ENCODE data around the gene PSTPIP2.
"Not testable (repeated sequence)": the region's sequence is repeated elsewhere in the genome, so short reads cannot be mapped to it uniquely, and the experiment has no call there.

Gene PSTPIP2

DNA sequence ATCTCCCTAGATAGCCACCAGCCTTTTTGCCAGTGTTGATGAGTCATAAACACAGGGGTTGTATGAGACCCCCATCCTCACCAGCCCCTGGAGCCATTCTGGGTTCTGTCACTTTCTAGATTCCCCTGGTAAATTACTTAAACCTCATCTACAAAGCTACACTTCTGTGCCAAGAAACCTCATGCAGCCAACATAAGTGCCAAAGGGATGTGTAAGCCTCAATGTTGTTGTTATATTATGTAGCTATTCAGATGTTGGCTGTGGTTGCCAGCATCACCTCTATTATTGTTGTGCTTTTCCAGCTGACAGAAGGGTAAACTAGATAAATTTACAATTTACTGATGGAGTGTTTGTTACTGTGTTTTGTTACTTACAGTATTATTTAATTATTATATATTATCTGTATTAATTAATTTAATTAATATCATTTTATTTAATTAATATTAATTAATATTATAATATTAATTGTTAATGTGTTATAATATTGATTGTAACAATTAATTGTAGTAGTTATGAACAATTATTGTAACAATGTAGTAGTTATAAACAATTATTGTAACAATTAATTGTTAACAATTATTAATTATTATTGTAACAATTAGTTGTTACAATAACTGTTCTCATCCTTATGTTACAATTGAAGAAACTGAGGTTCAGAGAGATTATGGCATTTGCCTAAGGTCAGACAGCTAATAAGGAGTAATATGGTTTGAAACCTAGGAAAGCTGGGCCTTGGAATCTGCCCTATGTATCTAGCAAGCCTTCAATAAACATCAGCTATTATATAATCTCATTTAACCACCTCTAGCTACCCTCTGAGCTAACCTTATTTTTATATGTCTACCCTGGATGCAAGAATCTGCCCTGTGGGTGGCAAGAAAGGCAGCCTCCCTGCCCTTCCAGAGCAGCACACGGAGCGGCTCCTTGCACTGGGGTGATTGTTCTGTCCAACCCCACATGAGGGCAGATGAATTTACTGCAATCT, 36.1 kb downstream of the PSTPIP2 start:
- DNase-seq: no peak

DNA sequence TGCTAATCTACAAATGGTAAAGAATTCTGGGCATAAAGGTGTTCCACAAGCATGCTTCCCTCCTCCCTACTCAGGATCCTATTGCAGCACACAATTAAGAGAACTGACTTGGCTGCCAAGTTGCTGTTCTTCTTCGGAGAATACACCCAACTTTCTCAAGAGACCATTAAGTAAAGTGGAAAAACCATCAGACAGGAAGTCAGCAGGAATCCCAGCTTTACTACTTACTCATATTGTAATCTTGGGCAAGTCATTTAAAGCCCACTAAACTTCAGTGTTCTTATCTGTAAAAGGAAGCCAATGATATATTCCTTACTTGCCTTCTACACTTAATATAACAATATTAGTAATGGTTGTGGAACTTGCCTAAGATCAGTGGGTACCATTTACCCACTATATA, 37.8 kb downstream of the PSTPIP2 start:
- no peak for DNase-seq

DNA sequence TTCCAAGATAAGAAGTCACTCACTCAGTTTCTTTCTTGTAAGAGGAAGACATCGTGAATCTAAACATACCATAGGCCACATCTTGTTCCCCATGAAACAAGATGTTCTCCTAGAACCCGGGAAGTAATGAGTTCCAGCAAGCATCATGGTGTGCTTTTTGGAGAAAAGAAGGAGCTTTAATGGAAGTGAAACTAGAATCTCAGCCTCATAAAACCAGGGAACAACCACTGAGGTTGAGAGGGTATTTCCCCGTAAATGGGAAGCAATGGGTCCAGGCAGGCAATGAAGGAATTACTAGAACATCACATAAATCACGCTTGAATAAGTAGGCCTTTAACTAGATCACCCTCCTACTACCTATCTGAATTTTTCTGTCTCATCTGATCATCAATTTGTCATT, 40.3 kb downstream of the PSTPIP2 start:
- no peak for DNase-seq

DNA sequence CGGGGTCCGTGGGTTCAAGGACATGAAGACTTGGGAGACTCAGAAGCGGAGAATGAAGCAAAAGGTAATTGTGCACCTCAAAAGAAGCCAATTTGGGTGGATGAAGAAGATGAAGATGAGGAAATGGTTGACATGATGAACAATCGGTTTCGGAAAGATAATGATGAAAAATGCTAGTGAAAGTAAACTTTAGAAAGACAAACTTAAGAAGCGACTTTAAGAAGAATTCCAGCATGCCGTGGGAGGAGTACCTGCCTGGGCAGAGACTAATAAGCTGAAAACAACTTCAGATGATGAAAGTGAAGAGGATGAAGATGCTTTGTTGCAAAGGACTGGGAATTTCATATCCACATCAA, 43.5 kb downstream of the PSTPIP2 start:
- DNase-seq: no peak

DNA sequence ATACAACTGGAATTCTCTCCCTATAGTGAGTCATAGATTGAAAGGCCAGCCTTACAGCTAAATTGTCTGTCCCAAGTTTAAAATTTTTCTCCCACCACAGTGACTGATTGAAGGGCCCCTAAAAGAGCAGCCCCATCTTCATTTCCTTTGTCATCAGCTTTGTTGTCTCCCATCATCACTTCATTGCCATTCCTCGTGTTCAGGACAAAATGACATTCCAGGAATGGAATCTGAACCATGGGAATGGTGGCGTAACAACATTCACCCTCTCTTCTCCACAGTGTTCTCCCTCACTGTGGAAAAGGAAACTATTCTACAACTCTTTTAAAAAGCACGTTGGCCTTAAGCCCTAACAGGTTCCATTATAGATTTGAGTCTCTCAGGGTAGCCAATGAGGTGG, 52.1 kb downstream of the PSTPIP2 start:
- no peak for DNase-seq

DNA sequence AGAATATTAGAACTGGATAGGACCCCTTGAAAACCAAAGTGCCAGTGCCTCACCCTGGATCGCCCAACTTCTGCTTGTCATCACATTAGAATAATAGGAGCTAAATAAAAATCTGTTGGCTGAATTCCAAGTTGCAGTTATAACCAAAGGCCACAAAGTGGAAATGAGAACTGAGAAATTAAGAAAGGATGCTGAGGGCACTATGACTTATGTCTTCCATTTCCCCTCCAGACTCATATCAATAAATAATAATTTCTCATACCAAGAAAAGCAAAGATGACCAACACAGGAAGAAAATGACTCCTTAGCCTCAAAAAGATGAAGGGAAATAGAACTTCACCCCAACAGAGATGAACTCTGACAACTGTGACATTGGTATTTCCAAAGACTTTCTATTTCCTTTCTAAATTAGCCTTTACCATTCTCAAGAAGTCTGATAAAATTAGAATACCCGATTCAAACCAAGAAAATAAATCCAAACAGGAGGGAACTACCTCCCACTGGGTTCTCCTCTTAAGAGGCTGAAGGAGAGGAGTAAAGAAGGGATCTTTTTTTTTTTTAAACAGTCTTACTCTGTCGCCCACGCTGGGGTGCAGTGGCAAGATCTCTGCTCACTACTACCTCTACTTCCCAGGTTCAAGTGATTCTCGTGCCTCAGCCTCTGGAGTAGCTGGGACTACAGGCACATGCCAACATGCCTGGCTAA, 58.4 kb downstream of the PSTPIP2 start:
- peak; percentile 69 for DNase-seq

DNA sequence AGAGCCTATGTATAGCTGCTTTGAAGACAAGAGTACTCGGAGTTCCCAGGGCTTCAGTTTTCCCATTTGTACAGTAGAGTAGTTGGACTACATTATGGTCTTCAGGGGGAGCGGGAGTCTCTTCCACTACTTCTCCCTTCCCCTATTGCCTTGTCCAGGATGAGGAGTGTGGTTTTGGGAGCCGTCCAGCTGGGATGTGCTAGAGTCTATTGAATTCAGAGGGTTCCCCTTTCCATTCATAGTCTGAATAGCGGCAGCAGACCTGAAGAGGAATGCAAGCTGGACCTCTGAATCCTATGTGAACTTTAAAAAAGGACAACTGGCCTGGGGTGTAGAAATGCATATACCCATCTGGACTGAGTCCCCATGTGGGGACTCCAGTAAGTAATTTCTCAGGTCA, 61.4 kb downstream of the PSTPIP2 start:
- DNase-seq: no peak

DNA sequence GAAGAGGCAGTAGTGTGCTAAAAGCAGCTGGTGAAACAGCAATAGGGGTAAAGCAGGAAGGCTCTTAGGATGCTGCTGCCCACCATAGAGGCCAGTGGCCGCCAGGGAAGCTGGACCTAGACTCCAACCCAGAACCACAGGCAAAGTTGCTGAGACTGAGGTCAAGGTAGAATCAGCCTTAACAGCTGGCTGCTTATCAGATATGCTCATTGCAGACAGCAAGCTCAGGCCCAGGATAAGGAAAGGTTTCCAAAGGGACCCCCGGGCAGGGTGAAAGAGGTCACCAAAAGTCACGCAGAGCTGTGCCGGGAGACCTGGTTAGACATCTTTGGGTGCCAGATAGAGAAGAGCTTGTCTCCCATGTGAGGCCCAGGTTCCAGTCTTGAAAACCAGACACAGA, 62.0 kb downstream of the PSTPIP2 start:
- DNase-seq: no peak

DNA sequence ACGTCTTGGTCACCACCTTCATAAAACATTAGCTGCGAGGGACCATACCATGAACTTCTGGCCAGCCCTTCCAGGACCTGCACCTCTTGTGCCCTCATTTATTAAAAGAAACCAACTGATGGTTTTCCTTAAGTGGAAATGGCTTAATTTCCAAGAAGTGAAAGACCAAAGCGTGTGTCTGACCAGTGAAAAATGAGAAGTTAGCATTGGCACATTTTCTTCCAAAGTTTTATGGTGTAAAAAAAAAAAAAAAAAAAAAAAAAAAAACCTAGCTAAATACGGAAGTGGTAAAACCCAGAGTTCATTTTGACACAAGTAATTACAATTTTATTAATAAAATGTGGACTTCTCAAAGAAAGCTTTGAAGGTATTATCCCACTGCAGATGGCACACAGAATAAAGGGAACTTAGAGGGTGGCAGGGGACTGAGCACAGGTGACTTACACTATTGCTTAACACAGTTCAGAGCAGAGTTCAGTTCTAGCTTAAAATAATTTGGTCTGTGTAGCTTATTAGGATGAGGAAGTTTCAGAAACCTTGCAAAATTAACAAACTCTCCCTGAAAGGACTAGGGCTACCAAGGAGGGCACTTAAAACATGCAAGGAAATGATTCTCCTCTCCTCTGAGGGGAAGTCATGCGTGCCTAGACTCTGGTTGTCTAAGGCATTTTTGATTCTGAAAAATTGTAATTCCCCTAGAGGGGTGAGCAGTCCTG, 62.8 kb downstream of the PSTPIP2 start:
- DNase-seq: peak; percentile 63

DNA sequence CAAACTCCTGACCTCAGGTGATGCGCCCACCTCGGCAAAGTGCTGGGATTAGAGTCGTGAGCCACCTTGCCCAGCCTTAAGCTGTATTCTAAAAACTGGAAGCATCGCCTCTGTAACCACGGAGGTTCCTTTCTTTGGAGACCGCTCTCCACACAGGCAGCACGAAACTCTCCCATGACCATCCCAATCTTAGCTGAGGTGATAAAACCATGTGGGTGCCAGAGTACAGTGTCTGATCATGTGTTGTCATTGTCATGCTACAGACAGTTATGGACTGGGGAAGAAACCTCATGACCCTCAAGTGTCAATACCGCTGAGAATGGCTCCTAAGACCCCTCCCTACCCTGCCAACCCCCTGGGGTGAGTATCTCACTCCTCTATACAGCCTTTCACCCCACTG, 63.5 kb downstream of the PSTPIP2 start:
- no peak for DNase-seq

DNA sequence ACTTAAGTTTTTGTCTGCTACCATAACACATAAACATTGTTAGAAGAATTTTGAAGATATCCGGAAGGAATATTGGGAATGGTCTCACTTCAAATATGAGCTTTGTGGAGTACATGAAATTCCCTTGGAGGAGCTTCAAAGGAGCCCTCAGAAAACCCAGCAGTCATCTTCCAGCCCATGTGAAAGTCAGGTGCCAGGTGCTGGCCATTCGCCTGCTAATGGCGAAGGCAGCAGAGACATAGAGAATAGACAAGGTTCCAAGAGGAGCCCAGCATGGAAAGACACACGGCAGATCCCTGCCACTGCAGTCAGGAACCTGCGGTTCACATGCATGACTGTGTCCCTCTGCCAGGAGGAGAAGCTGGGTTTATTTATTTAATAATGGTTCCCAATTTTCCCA, 64.9 kb downstream of the PSTPIP2 start:
- no peak for DNase-seq

DNA sequence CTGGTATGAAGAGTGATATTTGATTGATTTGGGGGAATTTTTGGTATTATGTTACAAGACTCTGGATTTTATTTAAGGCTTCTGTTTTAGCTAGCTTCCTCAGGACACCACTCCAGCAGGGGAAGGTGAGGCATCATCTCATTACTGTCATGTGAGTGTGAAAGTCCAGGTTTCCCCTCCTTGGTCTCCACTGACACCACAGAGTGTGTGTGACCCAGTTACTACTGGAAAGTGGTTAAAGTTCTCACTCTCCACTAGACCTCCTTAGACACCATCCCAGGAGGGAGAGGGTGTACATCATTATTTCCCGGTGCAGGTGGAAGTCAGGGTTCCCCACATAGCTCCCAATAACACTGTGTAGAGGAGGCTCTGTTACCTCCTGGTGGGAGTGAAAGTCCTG, 69.1 kb downstream of the PSTPIP2 start:
- no peak for DNase-seq

DNA sequence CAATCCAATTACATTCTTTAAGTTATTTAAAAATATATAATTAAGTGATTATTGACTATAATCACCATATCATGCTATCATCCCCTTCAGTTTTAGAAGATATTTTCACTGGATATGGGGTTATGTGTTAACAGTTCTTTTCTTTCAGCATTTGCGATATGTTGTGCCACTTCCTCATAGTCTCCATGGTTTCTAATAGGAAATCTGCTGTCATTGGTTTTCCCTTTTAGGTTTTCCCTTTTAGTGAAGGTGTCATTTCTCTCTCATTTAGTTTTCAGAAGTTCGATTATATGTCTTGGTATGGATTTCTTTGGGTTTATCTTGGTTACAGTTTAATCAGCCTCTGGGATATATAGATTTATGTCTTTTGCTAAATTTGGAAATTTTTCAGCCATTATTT, 70.2 kb downstream of the PSTPIP2 start:
- peak; percentile 26 for DNase-seq

DNA sequence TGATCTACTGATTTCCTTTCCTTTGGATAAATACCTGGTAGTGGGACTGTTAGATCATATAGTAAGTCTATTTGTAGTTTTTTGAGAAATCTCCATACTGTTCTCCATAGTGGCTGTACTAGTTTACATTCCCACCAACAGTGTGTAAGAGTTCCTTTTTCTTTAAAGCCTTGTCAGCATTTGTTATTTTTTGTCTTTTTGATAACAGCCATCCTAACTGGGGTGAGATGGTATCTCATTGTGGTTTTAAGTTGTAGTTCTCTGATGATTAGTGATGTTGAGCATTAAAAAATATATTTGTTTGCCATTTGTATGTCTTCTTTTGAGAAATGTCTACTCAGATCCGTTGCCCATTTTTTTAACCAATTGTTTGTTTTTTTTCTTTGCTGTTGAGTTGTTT, 71.0 kb downstream of the PSTPIP2 start:
- peak; percentile 35 for DNase-seq

DNA sequence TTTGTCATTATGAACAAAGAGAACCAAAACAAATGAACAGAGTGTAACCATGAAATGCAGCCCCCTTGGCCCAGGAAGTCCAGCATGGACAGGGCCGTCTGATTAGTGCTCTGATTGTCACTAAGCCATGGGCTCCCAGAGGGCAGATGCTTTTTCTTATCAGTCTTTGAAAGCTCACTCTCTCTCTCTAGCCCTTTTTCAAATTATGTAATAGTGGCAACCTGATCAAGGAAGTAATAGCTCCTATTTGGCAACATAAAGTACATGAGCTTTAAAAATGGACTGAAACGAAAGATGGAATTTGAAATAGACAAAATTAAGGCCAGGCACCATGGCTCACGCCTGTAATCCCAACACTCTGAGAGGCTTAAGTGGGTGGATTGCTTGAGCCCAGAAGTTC, 72.5 kb downstream of the PSTPIP2 start:
- DNase-seq: peak; percentile 65

DNA sequence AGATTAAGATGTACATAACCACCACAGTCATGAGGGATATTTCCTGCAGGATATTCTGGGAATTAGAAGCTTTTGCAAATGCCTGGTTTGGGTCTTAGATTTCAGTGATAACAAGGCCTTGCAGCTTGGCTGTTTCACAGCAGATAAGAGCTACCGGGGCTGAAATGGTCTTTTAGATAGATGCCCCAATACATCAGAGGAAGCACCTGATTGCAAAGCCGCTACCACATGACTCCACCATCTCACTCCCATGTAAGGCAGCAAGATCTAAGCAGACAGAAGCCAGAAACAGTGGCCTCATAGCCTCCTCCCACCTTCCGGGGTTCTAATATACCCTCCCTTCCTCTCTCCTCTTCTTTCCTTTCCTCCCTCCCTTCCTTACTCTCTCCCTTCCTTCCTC, 73.8 kb downstream of the PSTPIP2 start:
- DNase-seq: peak; percentile 80

DNA sequence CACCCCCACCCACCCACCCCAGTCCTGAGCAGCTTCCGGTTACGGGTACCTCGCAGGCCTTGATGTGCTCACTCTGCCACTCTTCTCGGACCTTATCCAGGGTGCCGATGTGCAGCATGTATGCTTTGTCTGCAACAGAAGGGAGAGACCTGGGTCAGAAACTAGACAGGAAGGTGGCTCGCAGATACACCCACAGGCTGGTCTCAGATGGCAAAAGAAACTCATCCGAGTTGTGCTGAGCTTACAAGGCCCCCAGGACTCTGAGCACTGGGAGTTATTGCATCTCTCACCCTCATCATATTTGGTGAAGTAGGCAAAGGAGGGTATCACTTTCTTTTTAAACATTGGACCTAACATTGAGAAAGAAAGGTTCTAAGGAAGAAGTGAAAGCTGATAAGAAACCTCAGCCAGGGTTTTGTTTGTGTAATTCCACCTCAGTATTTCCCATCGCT, 74.3 kb downstream of the PSTPIP2 start:
- DNase-seq: peak; percentile 64

DNA sequence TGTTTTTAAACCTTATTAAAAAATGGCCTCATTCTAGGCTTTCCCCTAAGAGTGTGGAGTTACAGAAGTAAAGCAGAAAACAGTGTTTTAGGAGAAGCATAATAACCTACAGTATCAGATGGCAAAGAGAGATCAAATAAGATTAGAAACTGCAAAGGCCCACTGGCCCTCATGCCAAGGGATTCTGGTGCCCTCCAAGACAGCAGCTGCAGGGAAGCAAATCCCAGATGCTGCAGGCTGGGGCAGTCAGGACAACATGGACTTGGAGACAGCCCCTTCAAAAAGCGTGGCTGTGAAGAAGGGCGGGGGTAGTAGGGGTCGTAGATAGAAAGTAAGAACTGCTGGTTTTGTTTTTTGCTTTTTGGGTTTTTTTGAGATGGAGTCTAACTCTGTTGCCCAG, 76.6 kb downstream of the PSTPIP2 start:
- DNase-seq: no peak

DNA sequence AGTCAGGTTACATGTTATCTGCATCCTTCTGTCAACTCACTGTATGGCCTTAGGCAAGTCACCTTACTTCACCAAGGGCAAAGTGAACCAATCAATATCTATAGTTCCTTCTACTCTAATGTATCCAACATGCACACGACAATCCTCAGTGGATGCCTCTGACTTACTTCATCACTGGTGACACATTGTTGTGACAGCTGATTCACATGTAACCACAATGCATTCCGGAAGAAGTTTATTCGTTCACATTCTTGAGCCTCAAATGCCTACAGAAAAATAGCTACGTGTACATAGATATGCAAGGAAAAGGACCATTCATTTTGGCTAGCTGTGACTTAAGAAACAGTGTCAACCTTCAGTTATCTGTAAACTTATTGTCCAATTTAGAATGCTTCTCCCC, 78.6 kb downstream of the PSTPIP2 start:
- no peak for DNase-seq

DNA sequence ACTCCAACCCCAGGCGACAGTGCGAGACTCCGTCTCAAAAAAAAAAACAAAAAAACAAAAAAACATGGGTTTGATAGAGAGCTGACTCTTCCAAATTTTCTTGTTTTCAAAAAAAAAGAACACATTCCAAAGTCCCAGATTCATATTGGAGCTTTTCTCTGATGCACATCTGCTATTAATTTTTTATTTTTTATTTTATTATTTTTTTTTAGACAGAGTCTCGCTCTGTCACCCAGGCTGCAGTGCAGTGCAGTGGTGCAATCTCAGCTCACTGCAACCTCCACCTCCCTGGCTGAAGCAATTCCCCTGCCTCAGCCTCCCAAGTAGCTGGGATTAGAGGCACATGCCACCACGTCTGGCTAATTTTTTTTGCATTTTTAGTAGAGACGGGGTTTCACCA, 79.5 kb downstream of the PSTPIP2 start:
- not testable (repeated sequence) for DNase-seq

DNA sequence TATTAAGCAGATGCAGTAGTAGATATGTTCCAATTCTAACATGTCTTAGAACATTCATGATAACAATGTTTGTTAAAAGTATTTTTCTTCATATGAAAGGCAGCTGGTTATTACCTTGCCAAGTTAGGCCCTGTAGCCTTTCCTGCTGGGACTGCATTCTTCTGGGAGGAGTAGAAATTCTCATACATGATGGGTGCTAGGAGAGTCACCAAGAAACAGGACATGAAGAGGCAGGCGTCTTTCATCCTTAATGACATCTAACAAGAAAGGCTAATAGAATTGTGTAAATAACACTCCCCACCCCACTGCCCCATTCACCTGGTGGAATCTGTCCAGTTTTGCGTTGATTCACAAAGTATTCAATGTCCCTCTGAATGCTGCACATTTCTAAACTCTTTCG, 80.3 kb downstream of the PSTPIP2 start:
- DNase-seq: no peak

DNA sequence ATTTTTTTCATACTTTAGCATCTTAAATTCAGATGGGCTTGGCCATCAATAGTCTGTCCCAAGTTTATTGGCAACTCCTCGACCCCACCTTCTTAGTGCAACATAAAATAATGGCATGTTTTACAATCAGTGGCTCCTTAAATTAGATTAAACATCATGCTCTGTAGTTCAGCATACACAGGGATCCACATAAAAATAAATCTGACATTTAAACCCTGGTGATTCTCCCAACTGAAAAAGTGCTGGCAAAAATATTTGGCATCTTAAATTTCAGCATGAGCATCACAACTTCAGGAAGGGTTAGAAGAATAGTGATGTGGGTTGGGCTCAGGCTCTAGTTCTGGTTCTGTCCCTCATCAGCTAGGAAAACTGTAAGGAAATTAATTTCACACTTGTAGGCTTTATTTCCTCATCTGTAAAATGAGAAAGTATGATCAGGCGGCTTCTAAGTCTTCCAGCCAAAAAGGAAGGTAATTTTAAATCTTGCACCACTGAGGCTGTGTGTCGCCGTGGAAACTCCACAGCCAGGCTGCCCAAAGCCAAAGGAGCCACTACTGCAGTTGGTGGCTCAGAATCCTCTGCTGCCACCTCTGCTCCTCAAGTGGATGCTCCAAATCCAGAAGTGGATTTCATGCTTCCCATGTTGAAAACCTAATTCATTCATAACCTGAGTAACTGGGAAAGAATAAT, 87.4 kb downstream of the PSTPIP2 start:
- no peak for DNase-seq

DNA sequence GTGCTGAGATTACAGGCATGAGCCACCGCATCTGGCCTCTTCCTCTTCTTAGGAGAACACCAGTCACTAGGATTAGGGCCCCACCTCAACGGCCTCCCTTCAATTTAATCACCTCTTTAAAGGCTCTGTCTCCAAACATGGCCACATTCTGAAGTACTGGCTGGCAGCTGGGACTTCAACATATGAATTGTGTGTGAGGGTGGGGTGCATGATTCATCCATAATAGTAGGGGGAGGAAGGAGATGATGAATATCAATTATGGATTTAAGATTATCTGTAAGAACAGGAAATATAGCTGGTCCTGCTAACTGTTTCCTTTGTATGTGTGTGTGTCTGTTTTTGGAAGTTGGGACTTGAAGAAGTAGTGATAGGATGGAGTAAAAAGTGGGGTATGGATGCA, 90.2 kb downstream of the PSTPIP2 start:
- no peak for DNase-seq

Measured in hematopoietic multipotent progenitor cell treated with erythropoietin and hydrocortisone succinate and interleukin-3 and kit ligand, for 6 days (in vitro differentiated cells).